Fibroblast of the aortic adventitia (primary cell): ENCODE data around the gene MYBBP1A. TPM values are rescaled to one million over a fixed set of nuclear protein-coding genes. Genes with fewer than 3 reads are reported as not detected.
A peak's percentile ranks its signal among the peaks of the same experiment; 100 is the strongest.
"Not testable (repeated sequence)": the region's sequence is repeated elsewhere in the genome, so short reads cannot be mapped to it uniquely, and the experiment has no call there.

Experiments
- DNase-seq: peaks from one replicate; pipeline ENCODE4 v3.0.0-alpha.2; 2010; ENCODE audit warnings: low read depth
- H3K4me3 ChIP-seq: 2 replicates; pipeline ENCODE4 v1.5.1; 2011; ENCODE audit warnings: low read depth, mild to moderate bottlenecking, control low read depth, low read length, moderate library complexity
- total RNA-seq: library from RNA; depleted of rRNA; stranded (reverse); fragments of >200 nt; gene quantifications from 2 replicates; pipeline ENCODE4 v1.2.3, GENCODE V29; 2012; ENCODE audit warnings: low replicate concordance
- TF ChIP-seq, protein P1 (sequence below): IDR thresholded peaks from 2 replicates; pipeline ENCODE4 v1.5.1; 2011; ENCODE audit warnings: mild to moderate bottlenecking, low read length, control low read depth, inconsistent platforms; ENCODE audit not compliant: insufficient read depth

Gene MYBBP1A
- total RNA-seq, 1 donor = 51.0 TPM

DNA sequence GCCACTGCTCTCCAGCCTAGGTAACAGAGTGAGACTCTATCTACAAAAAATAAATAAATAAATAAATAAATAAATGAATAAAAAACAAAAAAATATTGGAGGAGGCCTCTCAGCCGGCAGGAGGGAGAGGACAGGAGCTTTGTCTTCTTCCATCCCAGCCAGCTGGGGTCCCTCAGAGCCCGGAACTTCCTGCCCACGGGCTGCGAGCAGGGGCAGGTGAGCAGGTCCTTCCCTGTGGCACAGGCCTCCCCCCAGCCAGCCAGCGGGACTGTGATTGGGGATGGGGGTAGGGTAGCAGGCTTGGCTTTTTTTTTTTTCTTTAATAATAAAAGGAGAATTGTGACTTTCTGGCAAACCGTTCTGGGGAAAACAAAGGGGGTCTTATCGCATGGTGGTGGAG lies 39.2 kb upstream of the MYBBP1A start:
- TF ChIP-seq, protein P1, sequence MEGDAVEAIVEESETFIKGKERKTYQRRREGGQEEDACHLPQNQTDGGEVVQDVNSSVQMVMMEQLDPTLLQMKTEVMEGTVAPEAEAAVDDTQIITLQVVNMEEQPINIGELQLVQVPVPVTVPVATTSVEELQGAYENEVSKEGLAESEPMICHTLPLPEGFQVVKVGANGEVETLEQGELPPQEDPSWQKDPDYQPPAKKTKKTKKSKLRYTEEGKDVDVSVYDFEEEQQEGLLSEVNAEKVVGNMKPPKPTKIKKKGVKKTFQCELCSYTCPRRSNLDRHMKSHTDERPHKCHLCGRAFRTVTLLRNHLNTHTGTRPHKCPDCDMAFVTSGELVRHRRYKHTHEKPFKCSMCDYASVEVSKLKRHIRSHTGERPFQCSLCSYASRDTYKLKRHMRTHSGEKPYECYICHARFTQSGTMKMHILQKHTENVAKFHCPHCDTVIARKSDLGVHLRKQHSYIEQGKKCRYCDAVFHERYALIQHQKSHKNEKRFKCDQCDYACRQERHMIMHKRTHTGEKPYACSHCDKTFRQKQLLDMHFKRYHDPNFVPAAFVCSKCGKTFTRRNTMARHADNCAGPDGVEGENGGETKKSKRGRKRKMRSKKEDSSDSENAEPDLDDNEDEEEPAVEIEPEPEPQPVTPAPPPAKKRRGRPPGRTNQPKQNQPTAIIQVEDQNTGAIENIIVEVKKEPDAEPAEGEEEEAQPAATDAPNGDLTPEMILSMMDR = no peak
- DNase-seq = no peak

DNA sequence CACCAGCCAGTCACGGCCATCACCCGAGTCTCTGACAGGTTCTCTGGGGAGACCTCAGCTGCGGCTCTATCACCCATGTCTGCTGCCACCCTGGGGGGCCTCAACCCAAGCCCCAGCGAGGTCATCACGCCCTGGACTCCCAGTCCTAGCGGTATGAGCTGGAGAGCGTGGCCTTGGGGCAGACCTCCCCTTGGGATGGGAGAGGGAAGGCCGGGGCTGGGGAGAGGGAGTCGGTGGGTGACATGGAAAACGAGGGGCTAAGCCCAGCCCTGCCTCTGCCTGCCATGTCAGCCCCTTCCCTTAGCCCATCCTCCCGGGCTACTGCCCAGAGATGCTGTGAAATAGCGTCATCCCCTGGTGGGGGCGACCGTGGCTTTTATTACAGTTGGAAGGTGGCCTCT lies 37.8 kb upstream of the MYBBP1A start:
- TF ChIP-seq, protein P1 = no peak
- H3K4me3 ChIP-seq = no peak overlapping the region
- no peak for DNase-seq

More for the DNA sequence above, 39.2 kb upstream of the MYBBP1A start:
- H3K4me3 ChIP-seq = no peak overlapping the region

DNA sequence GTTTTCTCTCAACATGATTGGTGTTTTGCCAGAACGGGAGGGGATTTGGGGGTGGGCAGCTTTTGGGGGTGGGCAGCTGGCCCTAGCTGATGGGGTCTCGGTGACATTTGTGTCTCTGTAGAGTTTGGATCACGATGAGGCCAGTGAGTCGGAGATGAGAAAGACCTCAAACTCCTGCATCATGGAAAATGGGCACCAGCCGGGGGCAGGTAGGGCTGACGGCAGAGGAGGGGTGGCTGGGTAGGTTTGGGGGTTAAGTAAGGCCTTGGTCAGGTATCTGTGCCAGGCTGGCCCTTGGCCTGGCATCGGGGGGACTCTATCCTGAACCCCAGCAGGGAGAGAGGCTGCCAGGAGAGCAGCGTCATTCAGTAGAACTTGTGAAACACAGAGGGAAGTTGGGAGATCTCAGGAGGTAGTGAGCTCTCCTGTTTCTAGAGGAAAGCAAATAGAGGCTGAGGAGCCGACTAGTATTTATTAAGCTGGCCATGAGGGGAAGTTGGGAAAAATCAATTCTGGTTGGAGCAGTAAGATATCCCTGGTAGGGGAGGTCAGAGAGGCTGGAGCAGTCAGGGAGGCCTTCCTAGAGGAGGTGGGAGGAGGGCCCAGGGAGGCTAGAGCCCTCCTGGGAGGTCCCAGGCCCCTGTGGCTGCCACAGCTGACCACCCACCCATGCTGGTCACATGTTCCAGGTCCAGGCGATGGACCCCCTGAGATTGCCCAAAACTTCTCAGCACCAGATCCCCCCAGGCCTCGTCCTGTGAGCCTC lies 37.2 kb upstream of the MYBBP1A start:
- DNase-seq = no peak
- H3K4me3 ChIP-seq = no peak overlapping the region
- TF ChIP-seq, protein P1 = no peak

DNA sequence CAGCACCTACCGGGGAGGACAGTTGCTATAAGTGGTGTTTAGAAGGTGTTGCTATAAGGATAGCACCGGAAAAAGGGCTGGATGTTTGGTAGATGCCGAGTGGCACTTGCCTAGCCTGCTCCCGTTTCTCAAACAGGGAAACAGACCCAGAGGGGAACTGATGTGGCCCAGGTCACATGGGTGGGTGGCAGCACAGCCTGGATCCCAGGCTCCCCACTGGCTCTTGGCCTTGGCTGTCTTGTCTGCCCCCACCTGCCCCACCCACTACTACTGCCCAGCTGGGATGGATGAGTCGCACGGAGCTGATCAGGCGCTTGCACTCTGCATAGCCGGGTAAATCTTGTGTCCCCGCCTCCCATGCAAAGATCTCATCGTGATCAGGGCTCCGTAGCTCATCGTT lies 36.3 kb upstream of the MYBBP1A start:
- H3K4me3 ChIP-seq = no peak overlapping the region
- TF ChIP-seq, protein P1 = no peak
- DNase-seq = peak; percentile 21

DNA sequence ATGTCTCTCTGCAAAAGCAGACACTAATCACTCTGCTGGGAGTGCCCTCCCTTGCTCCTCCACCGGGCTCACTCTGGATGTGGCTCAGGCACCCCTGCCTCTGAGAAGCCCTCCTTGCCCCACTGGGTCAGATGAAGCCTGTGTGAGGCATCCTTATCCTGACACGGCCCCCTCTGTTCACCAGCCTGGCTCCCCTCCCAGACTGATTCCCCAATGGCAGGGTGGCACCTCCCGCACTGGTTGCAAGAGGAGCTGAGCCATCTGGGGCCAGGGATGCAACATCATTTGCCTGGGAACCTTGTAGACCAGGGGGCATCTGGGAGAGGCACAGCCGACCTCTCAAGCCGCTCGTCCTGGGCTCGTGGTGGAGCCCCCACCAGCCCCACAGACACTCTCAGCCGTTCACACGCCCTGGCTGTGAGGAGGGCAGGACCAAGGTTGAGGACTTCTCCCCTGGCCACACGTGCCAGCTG lies 35.8 kb upstream of the MYBBP1A start:
- no peak overlapping the region for H3K4me3 ChIP-seq
- DNase-seq = no peak
- TF ChIP-seq, protein P1 = no peak

DNA sequence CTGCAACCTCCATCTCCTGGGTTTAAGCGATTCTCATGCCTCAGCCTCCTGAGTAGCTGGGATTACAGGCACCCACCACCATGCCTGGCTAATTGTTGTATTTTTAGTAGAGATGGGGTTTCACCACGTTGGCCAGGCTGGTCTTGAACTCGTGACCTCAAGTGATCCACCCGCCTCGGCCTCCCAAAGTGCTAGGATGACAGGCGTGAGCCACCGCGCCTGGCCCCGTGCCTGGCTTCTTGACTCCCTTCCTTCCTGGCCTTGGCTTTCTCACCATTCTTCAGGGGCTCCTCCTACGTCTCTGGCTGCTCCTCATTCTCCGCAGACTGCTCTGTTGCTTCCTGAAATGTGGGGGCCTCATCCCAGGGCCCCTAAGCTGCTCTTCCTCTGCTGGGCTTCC lies 34.9 kb upstream of the MYBBP1A start:
- not testable (repeated sequence) for H3K4me3 ChIP-seq, DNase-seq

DNA sequence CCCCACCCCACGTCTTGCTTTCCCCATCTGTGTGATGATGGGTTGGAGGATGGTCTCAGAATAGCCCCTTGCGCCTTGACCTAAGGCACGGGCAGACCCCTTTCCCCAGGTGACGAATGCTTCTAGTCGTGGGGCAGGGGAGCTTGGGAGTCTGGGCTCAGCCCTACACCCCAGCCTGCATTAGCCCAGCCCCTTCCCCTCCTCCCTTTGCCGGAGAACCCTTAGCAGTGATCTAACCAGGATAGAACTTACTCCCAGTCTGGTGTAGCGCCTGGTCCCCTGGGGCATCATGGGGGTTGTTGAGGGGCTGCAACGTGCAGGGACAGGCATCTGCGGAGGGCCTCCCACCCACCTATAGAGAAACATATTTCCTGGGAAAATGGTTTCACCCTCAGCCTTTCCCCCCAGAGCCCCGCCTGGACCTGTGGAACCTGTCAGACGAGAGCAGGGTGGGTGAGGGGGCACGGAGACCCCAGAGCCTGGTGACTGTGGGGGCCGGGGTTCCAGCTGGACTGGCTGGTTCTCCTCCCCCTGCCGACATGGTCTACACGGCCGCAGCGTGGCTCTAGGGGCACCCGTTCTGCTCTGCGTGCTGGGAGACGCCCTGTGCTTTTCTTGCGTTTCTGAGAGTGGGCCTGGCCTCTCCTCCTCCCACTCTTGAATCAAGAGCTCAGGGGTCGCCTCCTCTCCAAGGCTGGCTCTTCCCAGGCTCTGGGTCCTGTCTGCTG lies 33.9 kb upstream of the MYBBP1A start:
- TF ChIP-seq, protein P1 = no peak
- no peak overlapping the region for H3K4me3 ChIP-seq
- no peak for DNase-seq
